Neural cell (in vitro differentiated cells): ENCODE data around the gene PARD3B.

ENCODE experiments used
- CTCF ChIP-seq: fragments of 450-650 bp; IDR thresholded peaks from 2 replicates; pipeline ENCODE4 v1.5.1; 2014; ENCODE audit warnings: antibody characterized with exemption, mild to moderate bottlenecking, moderate library complexity; ENCODE audit not compliant: poor library complexity, severe bottlenecking
- RAD21 ChIP-seq: fragments of 450-650 bp; conservative IDR thresholded peaks from 2 replicates; pipeline ENCODE4 v1.6.1; 2014; ENCODE audit warnings: antibody characterized with exemption, mild to moderate bottlenecking, moderate library complexity

GRCh38 chr2:204900487-204900886 lies 355.2 kb downstream of the PARD3B start:
- TF ChIP-seq RAD21 (no peak), CTCF (no peak)
